H1 (cell line): Measurements from ENCODE around the gene PEAK1. TPM values are rescaled to one million over a fixed set of nuclear protein-coding genes. Genes with fewer than 3 reads are reported as not detected.

Source experiments
- CTCF ChIA-PET: fragments of 300-600 bp; sonication (Branson Sonifier 250); formaldehyde crosslinking; loops from one replicate; lab custom pipeline; 2021; ENCODE audit not compliant: partially characterized antibody; lab: Charles Lee
- POLR2A ChIA-PET: fragments of 300-600 bp; sonication (Branson Sonifier 250); formaldehyde crosslinking; loops from one replicate; lab custom pipeline; 2021; ENCODE audit warnings: inconsistent platforms; ENCODE audit not compliant: partially characterized antibody; lab: Charles Lee
- DNase-seq, 2 experiments: peaks; one replicate each; pipeline versions ENCODE4 v3.0.0 to v3.0.0-alpha.2; 2010 to 2022; ENCODE audit warnings: low spot score in 2 of 2, low read depth in 1 of 2, mixed read lengths in 1 of 2
- FAIRE-seq: peaks from 2 replicates; lab custom pipeline; 2011; peaks lifted over from hg19 to GRCh38; lab: Jason Lieb, UNC
- H2AFZ ChIP-seq: 2 replicates; pipeline ENCODE4 v1.8.1; 2012; ENCODE audit warnings: low read length, inconsistent platforms
- H2AK5ac ChIP-seq: 2 replicates; pipeline ENCODE4 v1.6.1; 2013; ENCODE audit warnings: low read depth, low read length
- H2BK120ac ChIP-seq: replicated peaks from 2 replicates; pipeline ENCODE3; 2013; ENCODE audit warnings: low read depth, low read length, inconsistent platforms
- H2BK12ac ChIP-seq: 2 replicates; pipeline ENCODE4 v1.6.1; 2013; ENCODE audit warnings: low read depth, low read length
- H2BK15ac ChIP-seq: 2 replicates; pipeline ENCODE4 v1.6.1; 2013; ENCODE audit warnings: low read length
- H2BK20ac ChIP-seq: 2 replicates; pipeline ENCODE4 v1.6.1; 2013; ENCODE audit warnings: low read length
- H2BK5ac ChIP-seq: 2 replicates; pipeline ENCODE4 v1.6.1; 2013; ENCODE audit warnings: low read depth, low read length
- H3K14ac ChIP-seq: 2 replicates; pipeline ENCODE4 v1.6.1; 2013; ENCODE audit warnings: inconsistent platforms; ENCODE audit not compliant: insufficient read length
- H3K18ac ChIP-seq: 2 replicates; pipeline ENCODE4 v1.6.1; 2013; ENCODE audit warnings: low read length; ENCODE audit errors: extremely low read depth
- H3K23ac ChIP-seq: 2 replicates; pipeline ENCODE4 v1.6.1; 2013; ENCODE audit warnings: inconsistent platforms; ENCODE audit not compliant: insufficient read length
- H3K23me2 ChIP-seq: 2 replicates; pipeline ENCODE4 v1.6.1; 2013; ENCODE audit warnings: low read depth, low read length
- H3K27ac ChIP-seq: 2 replicates; pipeline ENCODE4 v1.6.1; 2011; ENCODE audit warnings: low read depth, low read length, inconsistent platforms
- H3K27me3 ChIP-seq, 4 experiments: replicated peaks in 1 of 4; 1 replicate in 1 of 4; 2 replicates in 3 of 4; pipeline versions ENCODE4 v1.6.1 to v1.8.1; 2011 to 2013; ENCODE audit warnings: low read length in 3 of 4, mild to moderate bottlenecking in 3 of 4, inconsistent platforms in 2 of 4, mixed read lengths in 2 of 4, moderate library complexity in 1 of 4; ENCODE audit not compliant: control insufficient read depth in 3 of 4, insufficient read depth in 3 of 4; ENCODE audit errors: extremely low read depth in 1 of 4
- H3K36me3 ChIP-seq, 4 experiments: 2 replicates each; pipeline versions ENCODE4 v1.6.1 to v1.8.1; 2011 to 2013; ENCODE audit warnings: mild to moderate bottlenecking in 4 of 4, low read length in 3 of 4, moderate library complexity in 2 of 4, control low read depth in 1 of 4, inconsistent platforms in 1 of 4; ENCODE audit not compliant: insufficient read depth in 4 of 4, control insufficient read depth in 2 of 4
- H3K4ac ChIP-seq: replicated peaks from 2 replicates; pipeline ENCODE3; 2013; ENCODE audit warnings: low read length, low read depth, mixed read lengths, inconsistent platforms; ENCODE audit not compliant: insufficient read length
- H3K4me1 ChIP-seq, 4 experiments: replicated peaks in 1 of 4; 1 replicate in 1 of 4; 2 replicates in 3 of 4; pipeline versions ENCODE4 v1.6.1 to v1.8.1; 2011 to 2013; ENCODE audit warnings: low read length in 3 of 4, inconsistent platforms in 2 of 4, mixed read lengths in 1 of 4; ENCODE audit not compliant: insufficient read depth in 4 of 4, control insufficient read depth in 3 of 4
- H3K4me2 ChIP-seq, 2 experiments: 2 replicates each; pipeline versions ENCODE4 v1.6.1 to v1.8.1; 2011 to 2013; ENCODE audit warnings: low read depth in 2 of 2, low read length in 2 of 2, control low read depth in 1 of 2, inconsistent platforms in 1 of 2, mild to moderate bottlenecking in 1 of 2; ENCODE audit not compliant: insufficient read depth in 1 of 2
- H3K4me3 ChIP-seq, 4 experiments: fragments of 200-600, 300-600 bp in 1 of 4; sonication (generic), shearing (Covaris generic), sonication (Bioruptor Twin) in 1 of 4; 2 replicates each; pipeline versions ENCODE4 v1.5.1 to v1.8.1; 2011 to 2016; ENCODE audit warnings: low read length in 4 of 4, low read depth in 3 of 4, control low read depth in 2 of 4, inconsistent platforms in 2 of 4, mild to moderate bottlenecking in 2 of 4, mixed read lengths in 1 of 4, moderate library complexity in 1 of 4; ENCODE audit not compliant: insufficient read depth in 2 of 4; ENCODE audit errors: extremely low read depth in 1 of 4
- H3K56ac ChIP-seq: replicated peaks from 2 replicates; pipeline ENCODE3; 2013; ENCODE audit warnings: low read depth, mild to moderate bottlenecking, mixed read lengths, low read length, inconsistent platforms; ENCODE audit not compliant: insufficient read length
- H3K79me1 ChIP-seq: 2 replicates; pipeline ENCODE4 v1.6.1; 2013; ENCODE audit warnings: low read depth, low read length, control low read depth
- H3K79me2 ChIP-seq, 2 experiments: 2 replicates each; pipeline versions ENCODE4 v1.6.1 to v1.8.1; 2012 to 2013; ENCODE audit warnings: low read length in 2 of 2, mild to moderate bottlenecking in 2 of 2, inconsistent platforms in 1 of 2; ENCODE audit not compliant: insufficient read depth in 2 of 2, control insufficient read depth in 1 of 2
- H3K9ac ChIP-seq, 4 experiments: replicated peaks in 1 of 4; 1 replicate in 1 of 4; 2 replicates in 3 of 4; pipeline versions ENCODE4 v1.6.1 to v1.8.1; 2011 to 2013; ENCODE audit warnings: low read depth in 3 of 4, low read length in 3 of 4, control low read depth in 2 of 4, mild to moderate bottlenecking in 2 of 4, moderate library complexity in 2 of 4, inconsistent platforms in 1 of 4; ENCODE audit errors: extremely low read depth in 1 of 4
- H3K9me3 ChIP-seq, 2 experiments: 2 replicates each; pipeline versions ENCODE4 v1.6.1 to v1.8.1; 2012 to 2013; ENCODE audit warnings: mild to moderate bottlenecking in 2 of 2, moderate library complexity in 2 of 2, control low read depth in 1 of 2, inconsistent platforms in 1 of 2, low read depth in 1 of 2, low read length in 1 of 2, mixed read lengths in 1 of 2; ENCODE audit not compliant: insufficient read depth in 2 of 2
- H4K20me1 ChIP-seq, 2 experiments: replicated peaks in 1 of 2; 2 replicates each; pipeline versions ENCODE3 to v1.8.1; 2011 to 2013; ENCODE audit warnings: inconsistent platforms in 2 of 2, low read length in 2 of 2, mild to moderate bottlenecking in 1 of 2; ENCODE audit not compliant: insufficient read depth in 2 of 2, control insufficient read depth in 1 of 2
- H4K5ac ChIP-seq: 2 replicates; pipeline ENCODE4 v1.6.1; 2013; ENCODE audit warnings: low read length, low read depth, mixed read lengths, inconsistent platforms; ENCODE audit not compliant: insufficient read length
- H4K8ac ChIP-seq: 2 replicates; pipeline ENCODE4 v1.8.0; 2013; ENCODE audit warnings: mild to moderate bottlenecking, moderate library complexity, low read length, inconsistent platforms; ENCODE audit not compliant: insufficient read depth; ENCODE audit errors: extremely low read depth
- H4K91ac ChIP-seq: replicated peaks from 2 replicates; pipeline ENCODE3; 2013; ENCODE audit warnings: low read length, mixed read lengths, inconsistent platforms; ENCODE audit not compliant: insufficient read length
- BRCA1 ChIP-seq: IDR thresholded peaks from 2 replicates; pipeline ENCODE4 v1.6.1; 2012; ENCODE audit warnings: low read depth, low read length, improper control_type of control experiment
- CHD1 ChIP-seq: IDR thresholded peaks from 2 replicates; pipeline ENCODE4 v1.6.1; 2012; ENCODE audit warnings: low read depth, low read length, improper control_type of control experiment
- FOSL1 ChIP-seq: IDR thresholded peaks from 2 replicates; pipeline ENCODE4 v1.6.1; 2011; ENCODE audit warnings: mild to moderate bottlenecking, low read depth, low read length, moderate library complexity; ENCODE audit not compliant: insufficient read depth
- GTF2F1 ChIP-seq: IDR thresholded peaks from 2 replicates; pipeline ENCODE4 v1.6.1; 2012; ENCODE audit warnings: low read depth, low read length, improper control_type of control experiment, borderline replicate concordance
- NRF1 ChIP-seq: IDR thresholded peaks from 2 replicates; pipeline ENCODE4 v1.6.1; 2011; ENCODE audit warnings: mild to moderate bottlenecking, low read depth, low read length, improper control_type of control experiment
- RBBP5 ChIP-seq: IDR thresholded peaks from 2 replicates; pipeline ENCODE4 v1.7.1; 2012; ENCODE audit warnings: low read depth, mild to moderate bottlenecking, inconsistent platforms, low read length, moderate library complexity, borderline replicate concordance
- WGBS, 2 experiments: shearing (Covaris generic) in 1 of 2; methylation state at CpG; one replicate each; pipeline versions ENCODE4 v1.1.6 to v1.1.7; 2013 to 2015; ENCODE audit warnings: low lambda C conversion rate in 2 of 2, mixed read lengths in 2 of 2, inconsistent platforms in 1 of 2, low coverage in 1 of 2, missing lambda C conversion rate in 1 of 2; ENCODE audit not compliant: insufficient replicate concordance in 2 of 2, insufficient coverage in 1 of 2, insufficient read length in 1 of 2; ENCODE audit errors: extremely low coverage in 1 of 2, missing lambda C conversion rate in 1 of 2; 5-methylcytosine and 5-hydroxymethylcytosine counted together
- polyA plus RNA-seq, 7 experiments: library from polyadenylated mRNA; depleted of rRNA in 3 of 7; stranded (reverse) in 5 of 7; unstranded in 2 of 7; fragments of >200 nt in 5 of 7; fragments of 200-250 nt in 2 of 7; gene quantifications; 1 replicate in 5 of 7; 2 replicates in 1 of 7; 4 replicates in 1 of 7; pipeline versions ENCODE4 v1.2.1 to v1.2.3, GENCODE V29; 2011 to 2013; ENCODE audit warnings: missing spikeins in 2 of 7, mixed read lengths in 2 of 7
- total RNA-seq: library from RNA; stranded (reverse); fragmentation: NEBNext Ultra II Directional; extraction: Animal tissue kit (Norgen Biotek cat#: 25700); gene quantifications from 2 replicates; pipeline ENCODE4 v1.2.1, GENCODE V29; 2021

PEAK1 gene
- total and polyA plus RNA-seq, 2 of the 8 experiments (the other 6 are each of a cell fraction or from before 2014, with no cell fraction given) = 8.8 to 44.8 TPM

DNA sequence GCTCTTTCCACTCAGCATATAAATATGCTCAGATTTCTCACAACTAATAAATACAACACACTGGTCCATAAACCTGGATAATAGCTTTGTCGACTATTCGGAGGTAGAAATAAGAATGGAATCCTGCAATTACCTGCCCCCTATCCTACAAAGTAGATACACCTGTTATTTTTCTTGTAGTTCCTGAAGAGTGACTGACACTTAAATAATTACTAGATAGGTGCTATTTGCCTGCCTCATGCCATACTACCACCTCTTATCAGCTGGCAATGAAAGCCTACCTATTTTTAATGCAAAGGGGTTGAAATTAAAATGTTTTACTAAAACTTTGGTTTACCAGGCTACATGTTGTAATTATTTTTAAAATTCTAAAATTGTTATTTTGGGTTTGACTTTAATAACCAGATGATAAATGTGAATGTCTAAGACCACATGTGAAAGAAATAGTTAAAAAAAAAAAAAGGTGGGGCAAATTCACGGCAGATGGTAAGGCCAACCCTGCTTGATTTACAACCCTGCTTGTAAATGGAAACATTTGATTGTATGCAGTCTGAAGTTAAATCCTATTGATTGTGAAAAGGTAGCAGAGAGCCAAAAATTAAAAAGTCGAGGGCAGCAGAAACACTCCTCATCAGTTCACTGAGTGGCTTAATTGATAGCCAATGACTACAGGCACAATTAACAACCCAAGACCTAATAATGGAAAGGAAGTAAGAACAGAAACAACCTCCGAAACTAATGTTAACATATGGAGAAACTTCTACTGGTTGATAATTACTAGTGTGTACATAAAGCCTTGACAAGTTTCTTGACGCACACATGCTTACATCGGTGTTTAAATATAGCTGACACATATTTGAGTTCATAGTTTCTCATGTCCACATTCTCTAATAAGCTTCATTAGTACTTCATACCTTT lies 8.9 kb downstream of the PEAK1 start:
- TF ChIP-seq NRF1 (no peak), BRCA1 (no peak), GTF2F1 (no peak), FOSL1 (no peak), CHD1 (no peak), RBBP5 (no peak)
- H3K4me2 ChIP-seq = no peak overlapping the region
- WGBS, 2 experiments = 93% methylated on average over 7 of the region's 7 CpGs; no CpG with 5 or more reads in 1 of the 2 experiments
- no peak overlapping the region for H2BK120ac ChIP-seq
- no peak overlapping the region for H3K27ac ChIP-seq
- no peak overlapping the region for H2BK20ac ChIP-seq
- no peak overlapping the region for H4K8ac ChIP-seq
- no peak overlapping the region for H4K91ac ChIP-seq
- no peaks in the 10 kb centered on the region for H3K27me3 ChIP-seq
- H3K18ac ChIP-seq = no peak overlapping the region
- H2BK5ac ChIP-seq = no peak overlapping the region
- H3K9ac ChIP-seq = no peak overlapping the region
- 0 out of 2 replicates have a peak, but pooled peaks cover 2% of the 10 kb centered on the region for H3K79me1 ChIP-seq
- H3K4me1 ChIP-seq = peaks cover 0 to 4% (median 2%) of the 10 kb centered on the region in 4 experiments; a peak in 5 of 7 replicates
- H3K23me2 ChIP-seq = peaks cover 3% of the 10 kb centered on the region; the same call in 1 of the 2 replicates
- no peak overlapping the region for H2BK12ac ChIP-seq
- H3K36me3 ChIP-seq = no peaks in the 10 kb centered on the region; a peak in 2 of 8 replicates
- H2BK15ac ChIP-seq = no peak overlapping the region
- H3K9me3 ChIP-seq = no peaks in the 10 kb centered on the region
- no peak overlapping the region for H3K14ac ChIP-seq
- no peak overlapping the region for H4K5ac ChIP-seq
- FAIRE-seq (no peak), DNase-seq (no peak)
- H4K20me1 ChIP-seq = peaks cover 4 to 7% of the 10 kb centered on the region in 2 experiments
- H3K56ac ChIP-seq = no peak overlapping the region
- no peak overlapping the region for H3K4me3 ChIP-seq
- ChIA-PET POLR2A (interaction anchor here (1.3 kb wide), 1 partner anchor 8 kb away, joined by 5 read pairs; no protein-coding TSS in a partner anchor), CTCF (interaction anchor here (0.8 to 1.7 kb wide), 4 partner anchors 8 to 293 kb away, joined by 3 to 5 read pairs (median 4); partner anchors contain the start of gene PEAK1)
- H3K23ac ChIP-seq = no peak overlapping the region
- no peak overlapping the region for H2AFZ ChIP-seq
- no peak overlapping the region for H2AK5ac ChIP-seq
- H3K79me2 ChIP-seq = peaks cover 0 to 91% of the 10 kb centered on the region in 2 experiments; a peak in 3 of 4 replicates
- H3K4ac ChIP-seq = no peak overlapping the region
